GM03348 (cell line): ENCODE results near the gene OR6S1.
"Not testable (repeated sequence)": the region's sequence is repeated elsewhere in the genome, so short reads cannot be mapped to it uniquely, and the experiment has no call there.

Experiments
- DNase-seq: peaks from one replicate; pipeline ENCODE4 v3.0.0; 2012; ENCODE audit warnings: low spot score

OR6S1 gene

GRCh38 chr14:20671597-20672283 is 30.2 kb upstream of the OR6S1 start:
- DNase-seq: no peak

GRCh38 chr14:20668969-20669368 is 27.5 kb upstream of the OR6S1 start:
- no peak for DNase-seq

DNA sequence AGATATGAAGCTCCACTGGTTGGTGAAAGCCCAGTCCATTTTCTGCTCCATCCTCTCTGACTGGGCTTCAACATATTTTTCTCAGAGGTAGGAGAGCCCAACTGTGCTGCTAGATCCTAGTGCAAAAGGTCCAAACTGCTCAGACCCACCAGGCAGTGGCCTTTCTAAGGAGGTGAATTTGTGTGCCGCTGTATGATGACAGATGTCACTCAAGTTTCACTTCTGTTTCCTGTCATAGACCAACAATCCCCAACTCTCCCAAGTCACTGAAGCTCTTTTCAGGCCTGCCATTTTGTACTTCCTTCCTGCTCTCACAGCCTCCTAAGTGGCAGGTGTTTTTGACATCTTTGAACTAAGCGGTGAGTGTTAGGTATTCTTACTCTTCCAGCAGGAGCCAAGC is 26.5 kb upstream of the OR6S1 start:
- DNase-seq: no peak

GRCh38 chr14:20666400-20666961 is 25.0 kb upstream of the OR6S1 start:
- not testable (repeated sequence) for DNase-seq

- peak; percentile 32 for DNase-seq
Measured at GRCh38 chr14:20662968-20663732, 21.7 kb upstream of the OR6S1 start.

GRCh38 chr14:20661197-20661596 is 19.7 kb upstream of the OR6S1 start:
- DNase-seq: no peak

- DNase-seq: no peak
Measured at GRCh38 chr14:20659813-20660395, 18.4 kb upstream of the OR6S1 start.

- no peak for DNase-seq
Measured at GRCh38 chr14:20659336-20659735, 17.8 kb upstream of the OR6S1 start.

- no peak for DNase-seq
Measured at GRCh38 chr14:20658246-20658645, 16.8 kb upstream of the OR6S1 start.

GRCh38 chr14:20657216-20658211 is 16.0 kb upstream of the OR6S1 start:
- no peak for DNase-seq

- DNase-seq: no peak
Measured at GRCh38 chr14:20656274-20656673, 14.8 kb upstream of the OR6S1 start.

GRCh38 chr14:20655851-20656250 is 14.4 kb upstream of the OR6S1 start:
- no peak for DNase-seq

- DNase-seq: no peak
Measured at GRCh38 chr14:20652996-20653975, 11.8 kb upstream of the OR6S1 start.

DNA sequence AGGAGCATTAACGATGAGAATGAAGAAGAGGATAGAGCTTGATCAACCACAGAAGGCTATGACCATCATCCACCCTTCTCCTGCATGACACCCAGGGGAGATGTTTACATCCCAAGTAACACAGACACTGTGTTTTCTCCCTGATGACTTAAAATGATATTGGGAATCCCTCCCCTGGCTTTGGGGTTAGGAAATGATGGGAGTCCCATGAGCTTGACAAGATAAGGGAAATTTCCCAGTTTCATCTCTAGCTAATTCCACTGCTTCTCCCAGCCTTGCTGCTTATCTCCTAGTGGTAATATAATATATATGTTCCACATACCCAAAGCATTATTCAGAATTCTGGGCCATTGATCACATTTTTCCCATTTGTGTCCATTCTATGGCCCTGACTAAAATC is 4.0 kb upstream of the OR6S1 start:
- no peak for DNase-seq

GRCh38 chr14:20644520-20644919 is 3.0 kb upstream of the OR6S1 start:
- no peak for DNase-seq

- not testable (repeated sequence) for DNase-seq
Measured at GRCh38 chr14:20642755-20643154, 1.3 kb upstream of the OR6S1 start.

GRCh38 chr14:20642182-20642581 is 691 bp upstream of the OR6S1 start:
- DNase-seq: no peak

- DNase-seq: peak; percentile 68
Measured at GRCh38 chr14:20632831-20633691, 8.4 kb downstream of the OR6S1 start.

DNA sequence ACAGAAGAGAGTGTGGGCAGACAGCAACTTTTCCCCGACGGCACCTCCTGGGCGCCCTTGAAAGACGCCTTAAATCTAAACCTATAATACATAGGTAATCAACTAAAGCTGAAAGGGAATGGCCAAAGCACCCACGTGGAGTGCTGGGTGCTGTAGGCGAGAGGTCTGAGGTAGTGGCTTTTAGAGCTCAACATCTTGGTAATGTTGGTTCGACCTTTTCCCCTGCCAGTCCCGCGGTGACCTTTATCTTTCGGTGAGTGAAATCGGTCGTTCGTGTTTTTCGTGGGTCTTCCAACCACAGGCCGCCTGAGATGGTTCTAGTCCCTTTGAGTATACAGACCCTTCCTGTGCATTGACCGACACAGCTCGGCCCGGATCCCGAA is 9.1 kb downstream of the OR6S1 start:
- DNase-seq: no peak
